HFFc6 (cell line): ENCODE data around the gene TAGLN3. TPM values are rescaled to one million over a fixed set of nuclear protein-coding genes. Genes with fewer than 3 reads are reported as not detected.
A peak's percentile ranks its signal among the peaks of the same experiment; 100 is the strongest.

ENCODE experiments used
- DNase-seq: peaks from one replicate; pipeline ENCODE4 v3.0.0-alpha.2; 2018
- H3K27ac Mint-ChIP-seq: 2 replicates; pipeline ENCODE4 v1.8.0; 2020; ENCODE audit warnings: mild to moderate bottlenecking, mixed read lengths
- H3K27me3 Mint-ChIP-seq: 2 replicates; pipeline ENCODE4 v1.8.0; 2021; ENCODE audit warnings: mild to moderate bottlenecking, moderate library complexity, mixed read lengths; ENCODE audit not compliant: insufficient read depth
- H3K36me3 Mint-ChIP-seq: 2 replicates; pipeline ENCODE4 v1.8.0; 2021; ENCODE audit warnings: low read depth, mixed read lengths
- H3K4me1 Mint-ChIP-seq: 2 replicates; pipeline ENCODE4 v1.8.0; 2020; ENCODE audit warnings: low read depth, mixed read lengths
- H3K4me3 Mint-ChIP-seq: 2 replicates; pipeline ENCODE4 v1.8.0; 2020; ENCODE audit warnings: mild to moderate bottlenecking, moderate library complexity, mixed read lengths
- H3K9me3 Mint-ChIP-seq: 2 replicates; pipeline ENCODE4 v1.8.0; 2020; ENCODE audit warnings: mild to moderate bottlenecking, mixed read lengths
- total RNA-seq, 6 experiments: library from RNA; stranded (reverse); fragmentation: NEBNext Ultra II Directional; extraction: Animal tissue kit (Norgen Biotek cat#: 25700); gene quantifications; 2 replicates in 1 of 6; 3 replicates in 5 of 6; pipeline ENCODE4 v1.2.3, GENCODE V29; 2021
- TF ChIP-seq, protein P1 (sequence below): fragments of 200-600 bp; sonication (generic); IDR thresholded peaks from 2 replicates; pipeline ENCODE4 v1.5.0; 2021; ENCODE audit warnings: antibody characterized with exemption, mild to moderate bottlenecking

TAGLN3 gene
- total RNA-seq, 6 experiments from 2014 or later = 0.26 to 0.63 (median 0.43) TPM; not detected in 3

DNA sequence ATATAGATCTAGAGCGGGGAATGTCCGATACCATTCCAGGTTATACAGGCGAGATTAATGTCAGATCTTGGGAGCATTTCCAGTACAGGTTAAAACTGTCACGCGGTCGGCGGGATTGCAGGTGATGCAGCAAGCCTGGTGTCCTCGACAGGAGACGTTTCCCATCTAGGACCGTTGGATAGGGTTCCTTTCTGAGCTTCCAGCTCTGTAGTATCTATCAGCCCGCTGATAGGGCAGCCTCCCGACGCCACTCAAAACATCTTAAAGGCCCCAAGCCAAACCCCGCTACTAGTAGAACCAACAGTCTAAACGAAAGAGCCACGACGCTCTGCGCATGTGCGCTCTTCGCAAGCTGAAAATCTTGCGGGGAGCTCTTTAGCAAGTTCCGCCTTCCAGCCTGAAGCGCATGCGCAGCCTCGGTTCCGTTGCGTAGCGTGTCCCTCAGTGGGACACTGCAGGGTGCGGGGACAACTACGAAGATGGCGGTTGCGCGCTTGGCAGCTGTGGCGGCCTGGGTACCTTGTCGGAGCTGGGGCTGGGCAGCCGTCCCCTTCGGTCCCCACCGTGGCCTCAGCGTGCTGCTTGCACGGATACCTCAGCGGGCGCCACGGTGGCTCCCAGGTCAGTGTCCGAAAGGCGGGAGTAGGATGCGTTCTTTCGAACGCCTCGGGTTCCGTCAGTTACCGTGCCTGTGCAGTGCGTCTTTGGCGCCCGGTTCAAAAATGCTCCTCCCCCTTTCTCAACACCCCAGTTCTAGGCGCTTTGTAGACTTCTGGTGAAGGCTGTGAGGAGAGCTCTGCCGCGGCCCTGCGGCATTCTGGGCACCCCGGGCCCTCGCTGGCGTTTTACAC lies 19.9 kb upstream of the TAGLN3 start, which contains the start of gene ABHD10:
ABHD10 (plus strand) TSS at position 444 of the 851 bp plus-strand sequence; CDS start at position 480, 36 bp downstream.
- H3K27ac Mint-ChIP-seq = peak within 1 kb of the TSS; percentile 78
- H3K9me3 Mint-ChIP-seq = no peaks in the 10 kb centered on the region
- H3K36me3 Mint-ChIP-seq = peaks cover 6% of the 10 kb centered on the region; the same call in 1 of the 2 replicates
- H3K27me3 Mint-ChIP-seq = no peaks in the 10 kb centered on the region; the same call in 1 of the 2 replicates
- peak within 1 kb of the TSS; percentile 88 for H3K4me3 Mint-ChIP-seq
- peak; percentile 96 for DNase-seq
- H3K4me1 Mint-ChIP-seq = peaks cover 46% of the 10 kb centered on the region
- TF ChIP-seq, protein P1, sequence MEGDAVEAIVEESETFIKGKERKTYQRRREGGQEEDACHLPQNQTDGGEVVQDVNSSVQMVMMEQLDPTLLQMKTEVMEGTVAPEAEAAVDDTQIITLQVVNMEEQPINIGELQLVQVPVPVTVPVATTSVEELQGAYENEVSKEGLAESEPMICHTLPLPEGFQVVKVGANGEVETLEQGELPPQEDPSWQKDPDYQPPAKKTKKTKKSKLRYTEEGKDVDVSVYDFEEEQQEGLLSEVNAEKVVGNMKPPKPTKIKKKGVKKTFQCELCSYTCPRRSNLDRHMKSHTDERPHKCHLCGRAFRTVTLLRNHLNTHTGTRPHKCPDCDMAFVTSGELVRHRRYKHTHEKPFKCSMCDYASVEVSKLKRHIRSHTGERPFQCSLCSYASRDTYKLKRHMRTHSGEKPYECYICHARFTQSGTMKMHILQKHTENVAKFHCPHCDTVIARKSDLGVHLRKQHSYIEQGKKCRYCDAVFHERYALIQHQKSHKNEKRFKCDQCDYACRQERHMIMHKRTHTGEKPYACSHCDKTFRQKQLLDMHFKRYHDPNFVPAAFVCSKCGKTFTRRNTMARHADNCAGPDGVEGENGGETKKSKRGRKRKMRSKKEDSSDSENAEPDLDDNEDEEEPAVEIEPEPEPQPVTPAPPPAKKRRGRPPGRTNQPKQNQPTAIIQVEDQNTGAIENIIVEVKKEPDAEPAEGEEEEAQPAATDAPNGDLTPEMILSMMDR = no peak

DNA sequence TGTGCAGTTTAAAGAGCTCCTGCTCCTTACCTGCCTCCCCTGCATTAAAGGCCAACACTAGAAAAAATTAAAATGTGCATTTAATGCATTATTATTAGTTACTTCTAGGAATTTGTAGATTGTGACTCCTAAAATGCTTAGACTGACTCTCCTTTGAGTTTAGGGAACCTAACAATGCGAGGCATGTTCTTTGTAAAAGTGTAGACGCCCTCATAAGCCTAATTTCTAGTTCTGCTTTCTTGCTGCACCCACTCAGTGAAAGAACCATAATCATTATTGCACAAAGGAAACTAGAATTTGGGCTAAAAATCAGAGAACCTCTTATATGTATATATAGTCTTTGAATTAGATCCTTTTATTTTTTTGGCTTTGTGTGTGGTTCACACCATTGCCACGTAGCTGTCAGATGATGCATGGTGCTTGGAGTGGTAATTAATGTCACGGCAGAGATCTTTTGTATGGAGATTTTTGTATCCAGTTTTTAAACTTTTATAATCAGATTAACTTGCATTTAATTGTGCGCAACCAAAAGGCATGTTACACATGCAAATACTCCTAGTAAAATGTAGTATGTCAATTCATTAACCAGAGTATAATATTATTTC lies 19.2 kb upstream of the TAGLN3 start:
- TF ChIP-seq, protein P1 = no peak
- H3K27ac Mint-ChIP-seq = peak overlapping the region; percentile 78
- DNase-seq = no peak
- H3K36me3 Mint-ChIP-seq = peaks cover 6% of the 10 kb centered on the region; the same call in 1 of the 2 replicates
- no peaks in the 10 kb centered on the region for H3K9me3 Mint-ChIP-seq
- no peaks in the 10 kb centered on the region; the same call in 1 of the 2 replicates for H3K27me3 Mint-ChIP-seq
- peaks cover 48% of the 10 kb centered on the region for H3K4me1 Mint-ChIP-seq
- peak overlapping the region; percentile 88 for H3K4me3 Mint-ChIP-seq

DNA sequence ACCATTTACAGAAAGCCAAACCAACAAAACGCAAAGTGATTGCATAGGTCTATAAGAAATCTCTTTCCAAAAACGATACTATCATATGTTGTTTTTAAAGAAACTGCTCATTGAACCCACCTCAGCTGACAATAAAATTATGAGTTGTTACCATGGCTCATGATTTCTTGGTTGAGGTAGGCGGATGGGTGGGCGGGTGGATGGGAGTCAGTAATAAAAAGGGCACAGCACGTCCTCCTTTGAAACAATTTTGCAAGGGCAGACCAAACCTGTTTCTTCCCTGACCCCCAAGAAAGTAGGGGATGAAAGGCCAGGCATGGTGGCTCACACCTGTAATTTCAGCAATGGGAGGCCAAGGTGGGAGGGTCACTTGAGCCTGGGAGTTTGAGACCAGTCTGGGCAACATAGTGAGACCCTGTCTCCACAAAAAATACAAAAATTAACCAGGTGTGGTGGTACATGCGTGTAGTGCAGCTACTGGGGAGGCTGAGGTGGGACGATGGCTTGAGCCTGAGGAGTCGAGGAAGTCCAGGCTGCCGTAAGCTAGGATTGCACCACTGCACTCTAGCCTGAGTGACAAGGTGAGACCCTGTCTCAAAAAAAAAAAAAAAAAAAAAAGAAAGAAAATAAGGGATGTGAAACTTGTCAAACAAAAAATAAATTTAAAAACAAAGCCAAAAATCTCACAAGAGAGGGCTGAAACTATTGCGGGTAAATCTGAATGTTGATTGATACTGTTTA lies 17.8 kb upstream of the TAGLN3 start:
- Mint-ChIP-seq H3K4me1 (peaks cover 61% of the 10 kb centered on the region), H3K4me3 (peak overlapping the region; percentile 88), H3K36me3 (peaks cover 9% of the 10 kb centered on the region; the same call in 1 of the 2 replicates), H3K27me3 (no peaks in the 10 kb centered on the region; the same call in 1 of the 2 replicates), H3K9me3 (no peaks in the 10 kb centered on the region), H3K27ac (peak overlapping the region; percentile 14; the same call in 1 of the 2 replicates)
- no peak for DNase-seq
- TF ChIP-seq, protein P1 = no peak

DNA sequence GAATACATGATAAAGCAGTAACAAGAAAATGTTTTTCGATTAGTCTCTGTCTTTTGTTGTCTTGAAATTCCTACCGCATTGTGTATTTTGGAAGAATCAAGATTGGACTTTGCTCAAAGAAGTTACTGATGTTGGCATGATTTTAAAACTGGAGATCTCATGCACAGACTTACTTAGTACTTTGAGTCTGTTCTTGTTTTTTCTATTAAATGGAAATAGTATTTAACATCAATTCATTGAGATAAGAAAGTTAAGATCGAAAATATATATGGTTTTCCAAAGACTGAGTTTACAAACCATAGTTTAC lies 17.3 kb upstream of the TAGLN3 start:
- peaks cover 12% of the 10 kb centered on the region; the same call in 1 of the 2 replicates for H3K36me3 Mint-ChIP-seq
- no peaks in the 10 kb centered on the region; the same call in 1 of the 2 replicates for H3K27me3 Mint-ChIP-seq
- DNase-seq = no peak
- peak overlapping the region; percentile 38; the same call in 1 of the 2 replicates for H3K4me3 Mint-ChIP-seq
- H3K9me3 Mint-ChIP-seq = no peaks in the 10 kb centered on the region
- H3K27ac Mint-ChIP-seq = no peak overlapping the region
- TF ChIP-seq, protein P1 = no peak
- H3K4me1 Mint-ChIP-seq = peaks cover 63% of the 10 kb centered on the region

DNA sequence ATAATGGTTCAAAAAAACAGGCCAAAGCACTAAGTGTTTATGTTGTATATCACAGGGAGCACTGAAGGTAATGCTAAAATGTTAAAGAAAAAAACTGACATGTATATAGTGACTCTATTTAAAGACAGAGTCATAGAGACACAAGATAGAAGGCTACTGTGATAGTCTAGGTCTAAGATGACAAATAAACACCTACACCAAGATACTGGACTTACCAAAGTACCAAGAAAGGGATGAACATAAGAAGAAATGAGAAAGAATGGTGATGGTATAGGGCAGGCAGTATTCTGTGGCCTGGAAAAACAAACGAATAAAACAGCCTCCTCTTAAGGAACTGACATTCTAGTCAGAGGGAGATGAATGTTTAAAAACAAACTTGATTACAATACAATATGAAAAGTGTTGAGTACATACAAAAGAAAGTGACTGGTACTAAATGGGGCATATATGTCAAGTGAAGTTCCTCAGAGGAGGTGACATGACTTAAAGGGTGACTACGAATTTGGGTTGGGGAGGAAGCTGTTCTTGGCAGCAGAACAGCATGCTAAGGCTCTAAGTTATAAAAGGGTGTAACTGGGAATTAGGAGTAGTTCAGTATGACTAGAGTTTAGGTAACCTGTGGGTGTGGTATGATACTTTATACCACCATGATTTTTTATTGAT lies 14.0 kb upstream of the TAGLN3 start:
- TF ChIP-seq, protein P1 = no peak
- Mint-ChIP-seq H3K4me1 (peaks cover 59% of the 10 kb centered on the region), H3K9me3 (no peaks in the 10 kb centered on the region), H3K27ac (no peak overlapping the region; the same call in none of the 2 replicates), H3K4me3 (no peak overlapping the region), H3K27me3 (no peaks in the 10 kb centered on the region), H3K36me3 (peaks cover 19% of the 10 kb centered on the region; the same call in 1 of the 2 replicates)
- no peak for DNase-seq
